ENCODE measurements around the gene TBC1D5.

The TBC1D5 gene

DNA sequence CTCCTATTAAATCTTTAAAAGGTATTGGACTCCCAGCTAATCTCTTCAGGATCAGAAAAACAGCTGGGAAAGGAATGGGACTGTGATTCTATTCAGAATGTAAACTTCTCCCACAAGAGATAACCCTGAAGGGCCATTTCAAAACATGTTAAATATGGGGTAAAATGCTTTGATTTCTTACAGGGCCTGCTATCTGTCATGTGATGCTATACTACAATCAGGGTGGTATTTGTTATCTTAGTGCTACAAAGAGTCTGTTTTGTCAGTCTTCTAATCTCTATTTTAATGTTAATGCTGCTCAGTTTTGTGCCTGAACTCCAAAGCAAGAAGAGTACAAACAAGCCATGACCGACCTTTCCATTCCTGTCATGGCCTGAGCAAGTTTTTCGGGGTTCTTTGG, 186.9 kb downstream of the TBC1D5 start:
- Histone ChIP-seq H3K27ac (ENCODE audit: low read depth in 2 of 2, low read length in 2 of 2) (no peak overlapping the region), H3K27me3 (ENCODE audit: control insufficient read depth in 2 of 2, insufficient read depth in 2 of 2, low read length in 2 of 2) (no peaks in the 10 kb centered on the region), H3K9me3 (ENCODE audit: control insufficient read depth in 2 of 2, low read length in 2 of 2) (no peaks in the 10 kb centered on the region), H3K36me3 (ENCODE audit: control insufficient read depth in 2 of 2, insufficient read depth in 2 of 2, low read length in 2 of 2) (no peaks in the 10 kb centered on the region), H3K4me3 (ENCODE audit: low read length in 2 of 2) (no peak overlapping the region), H3K4me1 (ENCODE audit: control insufficient read depth in 2 of 2, insufficient read depth in 2 of 2, low read length in 2 of 2) (no peaks in the 10 kb centered on the region), H3K9ac (ENCODE audit: low read depth in 1 of 2, low read length in 2 of 2) (no peak overlapping the region)

DNA sequence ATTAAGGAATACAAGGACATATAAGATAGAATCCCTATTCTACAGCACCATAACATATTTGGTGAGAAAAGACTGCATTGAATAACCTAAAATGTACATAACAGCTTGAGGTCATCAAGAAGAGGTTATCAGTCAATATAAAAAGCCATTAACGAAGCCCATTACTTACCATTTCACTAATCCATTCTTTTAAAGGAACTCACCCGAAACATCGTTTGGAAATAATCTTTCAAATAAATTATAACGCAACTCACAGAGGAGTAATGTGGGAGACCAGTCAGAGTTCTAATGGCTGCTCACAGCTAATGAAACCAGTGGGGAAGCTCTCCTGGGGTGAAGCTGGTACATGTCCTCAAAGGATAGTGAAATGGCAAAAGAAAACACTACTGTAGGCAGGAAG, 188.4 kb downstream of the TBC1D5 start:
- Histone ChIP-seq H3K9me3 (ENCODE audit: control insufficient read depth in 2 of 2, low read length in 2 of 2) (no peaks in the 10 kb centered on the region), H3K27ac (ENCODE audit: low read depth in 2 of 2, low read length in 2 of 2) (no peak overlapping the region), H3K4me1 (ENCODE audit: control insufficient read depth in 2 of 2, insufficient read depth in 2 of 2, low read length in 2 of 2) (no peaks in the 10 kb centered on the region), H3K27me3 (ENCODE audit: control insufficient read depth in 2 of 2, insufficient read depth in 2 of 2, low read length in 2 of 2) (no peaks in the 10 kb centered on the region), H3K4me3 (ENCODE audit: low read length in 2 of 2) (no peak overlapping the region), H3K36me3 (ENCODE audit: control insufficient read depth in 2 of 2, insufficient read depth in 2 of 2, low read length in 2 of 2) (no peaks in the 10 kb centered on the region), H3K9ac (ENCODE audit: low read depth in 1 of 2, low read length in 2 of 2) (no peak overlapping the region)

DNA sequence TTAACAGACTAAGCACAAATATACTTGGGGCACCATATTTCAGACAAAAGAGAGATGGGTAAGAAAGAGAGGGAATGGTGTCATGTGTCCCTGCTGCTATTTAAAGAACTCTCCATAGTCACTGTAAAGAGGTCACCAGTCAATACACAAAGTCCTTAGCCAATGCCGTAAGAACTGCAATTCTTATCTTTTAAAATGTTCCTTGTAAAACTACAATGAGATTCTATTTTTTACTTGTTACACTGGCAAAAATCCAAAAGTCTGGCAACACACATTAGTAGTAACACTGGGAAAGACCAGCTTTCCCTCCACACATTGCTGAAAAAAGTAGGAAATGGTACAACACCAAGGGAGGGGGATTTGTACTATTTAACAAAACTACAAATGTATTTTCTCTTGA, 189.4 kb downstream of the TBC1D5 start:
- no peak overlapping the region for H3K9ac ChIP-seq (ENCODE audit: low read depth in 1 of 2, low read length in 2 of 2)
- no peaks in the 10 kb centered on the region for H3K4me1 ChIP-seq (ENCODE audit: control insufficient read depth in 2 of 2, insufficient read depth in 2 of 2, low read length in 2 of 2)
- no peak overlapping the region for H3K4me3 ChIP-seq (ENCODE audit: low read length in 2 of 2)
- no peak overlapping the region for H3K27ac ChIP-seq (ENCODE audit: low read depth in 2 of 2, low read length in 2 of 2)
- no peaks in the 10 kb centered on the region for H3K27me3 ChIP-seq (ENCODE audit: control insufficient read depth in 2 of 2, insufficient read depth in 2 of 2, low read length in 2 of 2)
- no peaks in the 10 kb centered on the region for H3K36me3 ChIP-seq (ENCODE audit: control insufficient read depth in 2 of 2, insufficient read depth in 2 of 2, low read length in 2 of 2)
- H3K9me3 ChIP-seq (ENCODE audit: control insufficient read depth in 2 of 2, low read length in 2 of 2), result no peaks in the 10 kb centered on the region

DNA sequence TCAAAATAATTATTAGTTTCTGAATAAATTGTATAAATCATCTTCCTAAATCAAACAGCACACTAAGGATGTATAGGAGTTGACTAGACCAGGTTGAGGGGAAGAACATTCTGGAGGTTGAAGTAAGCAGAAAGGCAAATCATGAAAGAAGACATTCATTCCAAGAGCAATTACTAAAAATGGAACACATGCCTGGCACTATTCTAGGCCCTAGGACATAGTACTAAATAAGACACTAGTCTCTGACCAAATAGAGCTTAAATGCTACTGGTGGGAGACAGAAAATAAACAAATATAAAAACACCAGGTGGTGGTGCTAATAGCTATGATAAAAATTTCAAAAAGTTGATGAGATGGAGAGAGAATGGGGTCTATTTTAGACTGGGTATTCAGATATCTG, 190.1 kb downstream of the TBC1D5 start:
- Histone ChIP-seq H3K27ac (ENCODE audit: low read depth in 2 of 2, low read length in 2 of 2) (no peak overlapping the region), H3K9me3 (ENCODE audit: control insufficient read depth in 2 of 2, low read length in 2 of 2) (no peaks in the 10 kb centered on the region), H3K9ac (ENCODE audit: low read depth in 1 of 2, low read length in 2 of 2) (no peak overlapping the region), H3K36me3 (ENCODE audit: control insufficient read depth in 2 of 2, insufficient read depth in 2 of 2, low read length in 2 of 2) (no peaks in the 10 kb centered on the region), H3K4me1 (ENCODE audit: control insufficient read depth in 2 of 2, insufficient read depth in 2 of 2, low read length in 2 of 2) (no peaks in the 10 kb centered on the region), H3K4me3 (ENCODE audit: low read length in 2 of 2) (no peak overlapping the region), H3K27me3 (ENCODE audit: control insufficient read depth in 2 of 2, insufficient read depth in 2 of 2, low read length in 2 of 2) (no peaks in the 10 kb centered on the region)

DNA sequence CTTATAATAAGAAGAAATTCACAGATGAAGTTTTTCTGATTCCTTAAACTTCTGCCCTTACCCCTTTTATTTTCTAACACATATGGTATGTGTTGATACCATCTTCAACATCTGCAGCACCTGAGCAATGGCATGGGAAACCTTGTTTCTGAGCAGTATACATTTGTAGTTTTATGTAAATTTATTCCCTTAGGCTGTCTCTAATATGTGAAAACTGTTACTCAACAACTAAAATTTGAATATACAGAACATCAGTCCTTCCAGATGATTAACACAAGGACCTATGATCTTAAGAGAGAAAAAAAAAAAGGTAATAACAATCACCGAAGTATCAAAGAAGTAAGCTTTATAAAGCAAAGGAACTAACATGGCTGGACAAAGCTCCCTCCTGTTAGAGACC, 190.5 kb downstream of the TBC1D5 start:
- Histone ChIP-seq H3K4me3 (ENCODE audit: low read length in 2 of 2) (no peak overlapping the region), H3K9me3 (ENCODE audit: control insufficient read depth in 2 of 2, low read length in 2 of 2) (no peaks in the 10 kb centered on the region), H3K27me3 (ENCODE audit: control insufficient read depth in 2 of 2, insufficient read depth in 2 of 2, low read length in 2 of 2) (no peaks in the 10 kb centered on the region), H3K36me3 (ENCODE audit: control insufficient read depth in 2 of 2, insufficient read depth in 2 of 2, low read length in 2 of 2) (no peaks in the 10 kb centered on the region), H3K27ac (ENCODE audit: low read depth in 2 of 2, low read length in 2 of 2) (no peak overlapping the region), H3K4me1 (ENCODE audit: control insufficient read depth in 2 of 2, insufficient read depth in 2 of 2, low read length in 2 of 2) (no peaks in the 10 kb centered on the region), H3K9ac (ENCODE audit: low read depth in 1 of 2, low read length in 2 of 2) (no peak overlapping the region)

DNA sequence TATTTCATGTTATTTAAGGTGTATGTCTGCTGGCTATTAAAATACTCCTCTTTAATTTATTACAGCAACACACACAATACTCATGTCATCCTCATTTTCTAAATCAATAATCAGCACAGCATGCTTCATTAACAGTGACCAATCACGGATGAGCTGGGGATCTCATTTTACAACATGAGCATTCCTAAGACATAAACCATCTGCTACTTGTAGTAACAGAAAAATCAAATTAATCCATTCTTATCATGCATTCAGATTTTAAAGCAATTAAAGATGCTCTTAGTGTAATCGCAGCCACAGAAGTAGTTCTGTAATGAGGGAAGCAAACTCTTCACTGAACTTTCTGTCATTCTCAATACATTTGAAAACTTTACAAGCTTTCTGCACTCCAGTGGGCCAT, 191.1 kb downstream of the TBC1D5 start:
- Histone ChIP-seq H3K27me3 (ENCODE audit: control insufficient read depth in 2 of 2, insufficient read depth in 2 of 2, low read length in 2 of 2) (no peaks in the 10 kb centered on the region), H3K4me1 (ENCODE audit: control insufficient read depth in 2 of 2, insufficient read depth in 2 of 2, low read length in 2 of 2) (no peaks in the 10 kb centered on the region), H3K36me3 (ENCODE audit: control insufficient read depth in 2 of 2, insufficient read depth in 2 of 2, low read length in 2 of 2) (no peaks in the 10 kb centered on the region), H3K27ac (ENCODE audit: low read depth in 2 of 2, low read length in 2 of 2) (no peak overlapping the region), H3K9ac (ENCODE audit: low read depth in 1 of 2, low read length in 2 of 2) (no peak overlapping the region), H3K9me3 (ENCODE audit: control insufficient read depth in 2 of 2, low read length in 2 of 2) (no peaks in the 10 kb centered on the region), H3K4me3 (ENCODE audit: low read length in 2 of 2) (no peak overlapping the region)

DNA sequence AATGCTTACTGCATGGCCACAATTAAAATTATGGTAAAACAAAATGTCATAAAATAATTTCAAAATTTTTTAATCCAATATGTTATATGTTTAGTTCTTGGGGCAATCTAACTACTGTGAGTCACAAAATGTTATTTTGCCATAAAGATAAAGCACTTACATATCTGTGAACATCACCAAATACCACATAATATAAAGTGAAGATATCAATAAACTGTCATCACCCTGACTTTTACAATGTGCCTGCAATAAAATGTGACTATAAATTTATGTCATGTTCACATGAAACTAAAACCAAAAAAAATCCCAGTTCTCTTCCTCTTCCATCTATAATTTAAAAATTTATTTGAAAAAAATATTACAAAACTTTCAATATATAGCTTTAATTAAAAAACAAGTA, 191.8 kb downstream of the TBC1D5 start:
- no peak overlapping the region for H3K4me3 ChIP-seq (ENCODE audit: low read length in 2 of 2)

DNA sequence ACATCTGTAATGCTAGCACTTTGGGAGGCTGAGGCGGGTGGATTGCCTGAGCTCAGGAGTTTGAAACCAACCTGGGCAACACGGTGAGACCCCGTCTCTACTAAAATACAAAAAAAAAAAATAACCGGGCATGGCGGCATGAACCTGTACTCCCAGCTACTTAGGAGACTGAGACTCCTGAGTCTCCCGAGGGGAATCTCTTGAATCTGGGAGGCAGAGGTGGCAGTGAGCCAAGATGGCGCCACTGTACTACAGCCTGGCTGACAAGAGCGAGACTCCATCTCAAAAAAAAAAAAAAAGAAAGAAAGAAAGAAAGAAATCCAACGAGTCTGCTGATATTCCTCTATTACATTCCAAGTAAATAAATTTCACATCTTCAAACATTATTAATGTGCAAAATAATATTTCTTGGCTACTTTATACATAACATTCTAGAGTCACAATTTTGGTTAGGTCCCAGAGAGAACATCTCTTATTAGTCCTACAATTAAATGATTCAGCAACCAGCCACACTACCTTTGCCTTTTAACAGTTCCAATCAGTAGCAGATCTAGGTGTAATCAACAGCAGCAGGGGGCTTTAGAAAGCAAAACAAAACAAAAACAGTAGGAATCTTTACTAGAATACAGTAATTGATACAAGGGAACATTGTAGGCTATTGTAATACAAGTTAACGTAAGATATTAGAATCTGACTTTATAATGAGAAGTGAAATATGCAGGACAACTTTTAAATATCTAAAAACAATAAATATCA, 195.8 kb downstream of the TBC1D5 start:
- no peaks in the 10 kb centered on the region for H3K27me3 ChIP-seq (ENCODE audit: control insufficient read depth in 2 of 2, insufficient read depth in 2 of 2, low read length in 2 of 2)
- no peak overlapping the region for H3K4me3 ChIP-seq (ENCODE audit: low read length in 2 of 2)
- H3K27ac ChIP-seq (ENCODE audit: low read depth in 2 of 2, low read length in 2 of 2), result no peak overlapping the region
- no peak overlapping the region for H3K9ac ChIP-seq (ENCODE audit: low read depth in 1 of 2, low read length in 2 of 2)
- no peaks in the 10 kb centered on the region for H3K9me3 ChIP-seq (ENCODE audit: control insufficient read depth in 2 of 2, low read length in 2 of 2)
- H3K4me1 ChIP-seq (ENCODE audit: control insufficient read depth in 2 of 2, insufficient read depth in 2 of 2, low read length in 2 of 2), result no peaks in the 10 kb centered on the region
- H3K36me3 ChIP-seq (ENCODE audit: control insufficient read depth in 2 of 2, insufficient read depth in 2 of 2, low read length in 2 of 2), result no peaks in the 10 kb centered on the region

More for the DNA sequence above, 191.8 kb downstream of the TBC1D5 start:
- Histone ChIP-seq H3K27ac (ENCODE audit: low read depth in 2 of 2, low read length in 2 of 2) (no peak overlapping the region), H3K9me3 (ENCODE audit: control insufficient read depth in 2 of 2, low read length in 2 of 2) (no peaks in the 10 kb centered on the region), H3K36me3 (ENCODE audit: control insufficient read depth in 2 of 2, insufficient read depth in 2 of 2, low read length in 2 of 2) (no peaks in the 10 kb centered on the region), H3K9ac (ENCODE audit: low read depth in 1 of 2, low read length in 2 of 2) (no peak overlapping the region), H3K27me3 (ENCODE audit: control insufficient read depth in 2 of 2, insufficient read depth in 2 of 2, low read length in 2 of 2) (no peaks in the 10 kb centered on the region), H3K4me1 (ENCODE audit: control insufficient read depth in 2 of 2, insufficient read depth in 2 of 2, low read length in 2 of 2) (no peaks in the 10 kb centered on the region)

DNA sequence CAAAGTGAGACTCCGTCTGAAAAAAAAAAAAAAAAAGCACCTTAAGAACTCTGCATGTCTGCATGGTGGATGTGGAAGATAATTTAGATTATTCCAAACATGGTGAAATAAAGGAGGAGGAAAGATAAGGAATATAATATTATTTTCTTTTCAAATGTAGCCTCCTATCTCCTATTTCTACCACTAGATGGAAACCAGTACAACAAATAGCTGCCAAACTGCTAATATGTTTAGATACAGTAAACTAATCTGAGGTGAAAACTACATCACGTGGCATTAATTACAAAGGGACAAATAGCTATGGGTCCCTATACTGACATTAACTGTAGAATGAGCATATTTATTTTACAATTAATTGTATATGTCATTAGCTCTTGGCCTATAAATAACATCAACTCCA, 197.8 kb downstream of the TBC1D5 start:
- H3K4me3 ChIP-seq (ENCODE audit: low read length in 2 of 2), result no peak overlapping the region
- no peaks in the 10 kb centered on the region for H3K27me3 ChIP-seq (ENCODE audit: control insufficient read depth in 2 of 2, insufficient read depth in 2 of 2, low read length in 2 of 2)
- no peaks in the 10 kb centered on the region for H3K9me3 ChIP-seq (ENCODE audit: control insufficient read depth in 2 of 2, low read length in 2 of 2)
- H3K4me1 ChIP-seq (ENCODE audit: control insufficient read depth in 2 of 2, insufficient read depth in 2 of 2, low read length in 2 of 2), result no peaks in the 10 kb centered on the region
- H3K9ac ChIP-seq (ENCODE audit: low read depth in 1 of 2, low read length in 2 of 2), result no peak overlapping the region
- H3K36me3 ChIP-seq (ENCODE audit: control insufficient read depth in 2 of 2, insufficient read depth in 2 of 2, low read length in 2 of 2), result no peaks in the 10 kb centered on the region
- no peak overlapping the region for H3K27ac ChIP-seq (ENCODE audit: low read depth in 2 of 2, low read length in 2 of 2)

DNA sequence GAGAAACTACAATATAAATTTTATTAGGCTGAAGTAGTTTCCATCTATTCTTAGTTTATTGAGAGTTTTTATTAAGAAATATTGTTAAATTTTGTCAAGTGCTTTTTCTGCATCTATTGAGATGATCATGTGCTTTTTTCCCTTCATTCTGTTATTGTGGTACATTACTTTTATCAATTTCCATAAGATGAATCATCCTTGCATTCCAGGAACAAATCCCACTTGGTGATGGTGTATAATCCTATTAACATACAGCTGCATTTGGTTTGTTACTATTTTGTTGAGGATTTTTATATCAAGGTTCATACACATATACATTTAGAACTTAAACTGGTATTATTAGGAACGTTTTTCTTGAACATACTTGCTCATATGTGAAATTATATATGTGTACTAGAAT, 199.8 kb downstream of the TBC1D5 start:
- no peak overlapping the region for H3K9ac ChIP-seq (ENCODE audit: low read depth in 1 of 2, low read length in 2 of 2)
- H3K9me3 ChIP-seq (ENCODE audit: control insufficient read depth in 2 of 2, low read length in 2 of 2), result no peaks in the 10 kb centered on the region
- no peaks in the 10 kb centered on the region for H3K36me3 ChIP-seq (ENCODE audit: control insufficient read depth in 2 of 2, insufficient read depth in 2 of 2, low read length in 2 of 2)

DNA sequence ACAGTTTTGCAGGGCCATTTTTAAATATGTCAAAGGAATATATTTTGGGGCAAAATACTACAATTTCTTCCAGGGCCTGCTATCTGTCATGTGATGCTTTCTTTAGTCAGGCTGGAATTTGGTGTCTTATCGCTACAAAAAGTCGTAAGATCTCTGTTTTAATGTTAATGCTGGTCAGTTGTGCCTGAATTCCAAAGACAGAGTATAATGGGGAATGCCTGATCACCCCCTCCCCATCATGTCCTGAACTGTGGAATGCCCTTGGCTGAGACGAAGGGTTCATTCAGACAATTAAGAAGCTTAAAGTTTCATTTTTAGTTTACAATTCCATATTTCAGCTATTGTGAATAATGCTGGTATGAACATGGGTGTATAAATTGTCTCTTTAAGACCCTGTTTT, 203.0 kb downstream of the TBC1D5 start:
- H3K9ac ChIP-seq (ENCODE audit: low read depth in 1 of 2, low read length in 2 of 2), result no peak overlapping the region
- no peaks in the 10 kb centered on the region for H3K4me1 ChIP-seq (ENCODE audit: control insufficient read depth in 2 of 2, insufficient read depth in 2 of 2, low read length in 2 of 2)
- H3K27ac ChIP-seq (ENCODE audit: low read depth in 2 of 2, low read length in 2 of 2), result no peak overlapping the region
- no peaks in the 10 kb centered on the region for H3K27me3 ChIP-seq (ENCODE audit: control insufficient read depth in 2 of 2, insufficient read depth in 2 of 2, low read length in 2 of 2)
- no peaks in the 10 kb centered on the region for H3K9me3 ChIP-seq (ENCODE audit: control insufficient read depth in 2 of 2, low read length in 2 of 2)
- H3K4me3 ChIP-seq (ENCODE audit: low read length in 2 of 2), result no peak overlapping the region
- H3K36me3 ChIP-seq (ENCODE audit: control insufficient read depth in 2 of 2, insufficient read depth in 2 of 2, low read length in 2 of 2), result no peaks in the 10 kb centered on the region

More for the DNA sequence above, 199.8 kb downstream of the TBC1D5 start:
- no peaks in the 10 kb centered on the region for H3K4me1 ChIP-seq (ENCODE audit: control insufficient read depth in 2 of 2, insufficient read depth in 2 of 2, low read length in 2 of 2)
- H3K4me3 ChIP-seq (ENCODE audit: low read length in 2 of 2), result no peak overlapping the region
- H3K27me3 ChIP-seq (ENCODE audit: control insufficient read depth in 2 of 2, insufficient read depth in 2 of 2, low read length in 2 of 2), result no peaks in the 10 kb centered on the region
- no peak overlapping the region for H3K27ac ChIP-seq (ENCODE audit: low read depth in 2 of 2, low read length in 2 of 2)

Measured in mucosa of rectum (tissue), 2 donors.